HG03520 (cell line): ENCODE measurements around the gene TBC1D3I.
"Not testable (repeated sequence)": the region's sequence is repeated elsewhere in the genome, so short reads cannot be mapped to it uniquely, and the experiment has no call there.

Experiments
- ATAC-seq: cut with Tn5 transposase; IDR thresholded peaks from one replicate; pipeline ENCODE4 v1.9.1; 2021; ENCODE audit warnings: mild to moderate bottlenecking, moderate library complexity; ENCODE audit not compliant: unreplicated experiment

Gene TBC1D3I

DNA sequence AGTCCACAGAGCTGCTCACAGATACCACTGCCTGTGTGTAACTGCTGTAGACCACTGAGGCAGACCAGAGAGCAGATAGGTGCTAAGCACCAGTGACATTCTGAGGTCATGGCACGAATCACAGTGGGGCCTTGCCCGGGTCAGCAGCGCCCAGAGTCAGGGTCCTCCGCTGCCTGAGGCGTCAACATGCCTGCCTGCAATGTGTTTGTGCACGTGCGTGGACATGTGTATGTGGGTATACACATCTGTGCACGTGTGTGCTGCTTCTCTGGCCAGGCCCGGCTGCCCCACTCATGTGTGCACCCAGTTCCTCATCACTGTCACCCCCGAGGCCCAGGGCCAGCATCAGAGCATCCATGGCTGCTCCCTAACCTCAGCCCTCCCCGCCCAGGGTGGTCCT lies at the start of gene TBC1D3I:
Gene TBC1D3I (minus strand): TSS at position 101 of the 400 bp plus-strand sequence. CDS start 1,585 bp downstream, outside the sequence.
- not testable (repeated sequence) for ATAC-seq

- ATAC-seq: not testable (repeated sequence)
Observed at GRCh38 chr17:36295161-36295560, 30.8 kb upstream of the TBC1D3I start.

GRCh38 chr17:36289965-36290612 lies 25.7 kb upstream of the TBC1D3I start:
- not testable (repeated sequence) for ATAC-seq

- not testable (repeated sequence) for ATAC-seq
Observed at GRCh38 chr17:36284219-36284618, 19.8 kb upstream of the TBC1D3I start.

GRCh38 chr17:36283256-36283655 lies 18.9 kb upstream of the TBC1D3I start:
- ATAC-seq: not testable (repeated sequence)

DNA sequence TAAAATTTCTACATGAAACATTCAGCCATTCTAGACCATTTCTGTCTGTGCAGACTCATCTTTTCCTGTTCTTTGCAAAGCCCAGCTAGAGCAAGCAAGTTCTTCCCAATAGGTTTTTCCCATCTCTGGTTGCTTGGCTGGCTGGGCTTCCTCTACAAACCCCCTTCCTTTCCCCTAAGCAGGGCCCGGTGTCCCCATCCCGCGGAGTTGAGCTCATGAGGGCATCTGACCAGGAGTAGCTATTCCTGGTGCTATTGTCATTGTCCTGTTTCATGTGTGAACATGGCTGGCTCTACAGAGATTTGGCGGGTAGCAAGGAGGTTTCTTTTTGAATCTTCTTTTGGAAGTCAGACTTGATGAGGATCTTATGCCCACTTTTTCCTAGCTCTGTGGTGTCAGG lies 22.3 kb downstream of the TBC1D3I start:
- ATAC-seq: not testable (repeated sequence)

- ATAC-seq: not testable (repeated sequence)
Observed at GRCh38 chr17:36229644-36230043, 34.7 kb downstream of the TBC1D3I start.

GRCh38 chr17:36222967-36223366 lies 41.4 kb downstream of the TBC1D3I start:
- ATAC-seq: not testable (repeated sequence)

GRCh38 chr17:36221581-36222100 lies 42.7 kb downstream of the TBC1D3I start:
- not testable (repeated sequence) for ATAC-seq

DNA sequence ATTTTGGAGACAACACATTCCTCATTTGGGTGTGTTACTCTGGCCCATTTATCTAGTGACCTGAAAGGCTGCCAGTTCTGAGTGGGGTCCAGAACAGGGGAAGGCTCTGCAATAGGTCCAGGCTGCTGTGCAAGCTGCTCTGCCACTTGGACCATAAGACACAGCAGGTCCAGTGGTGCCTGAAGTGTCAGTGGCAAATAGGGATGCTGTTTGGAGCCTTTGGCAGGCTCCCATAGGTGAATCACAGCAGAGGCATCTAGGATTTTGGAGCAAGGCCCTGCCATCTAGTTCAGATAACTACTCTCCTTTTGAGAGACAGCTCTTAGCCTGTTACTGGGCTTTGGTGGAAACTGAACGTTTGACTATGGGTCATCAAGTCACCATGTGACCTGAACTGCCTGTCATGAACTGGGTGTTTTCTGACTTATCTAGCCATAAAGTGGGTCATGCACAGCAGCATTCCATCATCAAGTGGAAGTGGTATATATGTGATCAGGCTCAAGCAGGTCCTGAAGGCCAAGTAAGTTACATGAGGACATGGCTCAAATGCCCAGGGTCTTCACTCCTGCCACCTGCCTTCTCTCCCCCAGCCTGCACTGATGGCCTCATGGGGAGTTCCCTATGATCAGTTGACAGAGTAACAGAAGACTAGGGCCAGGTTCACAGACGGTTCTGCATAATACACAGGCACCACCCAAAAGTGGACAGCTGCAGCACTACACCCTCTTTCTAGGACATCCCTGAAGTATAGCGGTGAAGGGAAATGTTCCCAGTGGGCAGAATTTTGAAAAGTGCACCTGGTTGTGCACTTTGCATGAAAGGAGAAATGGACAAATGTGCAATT lies 43.4 kb downstream of the TBC1D3I start:
- ATAC-seq: not testable (repeated sequence)

DNA sequence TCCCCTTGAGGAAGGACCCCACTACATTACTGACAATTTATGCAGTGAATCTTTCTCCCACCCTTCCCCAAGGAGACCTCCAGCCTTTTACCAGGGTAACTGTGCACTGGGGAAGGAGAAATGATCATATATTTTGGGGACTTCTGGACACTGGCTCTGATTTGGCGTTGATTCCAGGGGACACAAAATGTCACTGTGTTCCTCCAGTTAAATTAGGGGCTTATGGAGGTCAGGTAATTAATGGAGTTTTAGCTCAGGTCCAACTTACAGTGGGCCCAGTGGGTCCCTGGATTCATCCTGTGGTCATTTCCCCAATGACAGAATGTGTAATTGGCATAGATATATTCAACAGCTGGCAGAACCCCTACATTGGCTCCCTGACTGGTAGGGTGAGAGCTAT lies 44.8 kb downstream of the TBC1D3I start:
- ATAC-seq: not testable (repeated sequence)

- not testable (repeated sequence) for ATAC-seq
Observed at GRCh38 chr17:36215406-36216308, 48.7 kb downstream of the TBC1D3I start.

GRCh38 chr17:36214918-36215317 lies 49.5 kb downstream of the TBC1D3I start:
- ATAC-seq: no peak

GRCh38 chr17:36213695-36214094 lies 50.7 kb downstream of the TBC1D3I start:
- no peak for ATAC-seq

- no peak for ATAC-seq
Observed at GRCh38 chr17:36212966-36213365, 51.4 kb downstream of the TBC1D3I start.

DNA sequence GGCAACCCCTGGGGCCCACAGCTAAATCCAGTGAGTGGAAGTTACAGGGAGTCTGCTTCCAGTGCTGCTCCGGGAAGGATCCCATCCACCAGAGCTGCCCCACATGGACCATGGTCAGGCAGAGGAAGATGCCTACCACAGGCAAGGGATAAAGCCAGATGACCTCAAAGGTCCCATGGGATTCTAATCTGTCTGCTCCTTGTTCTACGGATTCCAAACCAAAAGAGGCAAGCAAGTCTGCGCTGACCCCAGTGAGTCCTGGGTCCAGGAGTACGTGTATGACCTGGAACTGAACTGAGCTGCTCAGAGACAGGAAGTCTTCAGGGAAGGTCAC lies 52.1 kb downstream of the TBC1D3I start:
- ATAC-seq: no peak

DNA sequence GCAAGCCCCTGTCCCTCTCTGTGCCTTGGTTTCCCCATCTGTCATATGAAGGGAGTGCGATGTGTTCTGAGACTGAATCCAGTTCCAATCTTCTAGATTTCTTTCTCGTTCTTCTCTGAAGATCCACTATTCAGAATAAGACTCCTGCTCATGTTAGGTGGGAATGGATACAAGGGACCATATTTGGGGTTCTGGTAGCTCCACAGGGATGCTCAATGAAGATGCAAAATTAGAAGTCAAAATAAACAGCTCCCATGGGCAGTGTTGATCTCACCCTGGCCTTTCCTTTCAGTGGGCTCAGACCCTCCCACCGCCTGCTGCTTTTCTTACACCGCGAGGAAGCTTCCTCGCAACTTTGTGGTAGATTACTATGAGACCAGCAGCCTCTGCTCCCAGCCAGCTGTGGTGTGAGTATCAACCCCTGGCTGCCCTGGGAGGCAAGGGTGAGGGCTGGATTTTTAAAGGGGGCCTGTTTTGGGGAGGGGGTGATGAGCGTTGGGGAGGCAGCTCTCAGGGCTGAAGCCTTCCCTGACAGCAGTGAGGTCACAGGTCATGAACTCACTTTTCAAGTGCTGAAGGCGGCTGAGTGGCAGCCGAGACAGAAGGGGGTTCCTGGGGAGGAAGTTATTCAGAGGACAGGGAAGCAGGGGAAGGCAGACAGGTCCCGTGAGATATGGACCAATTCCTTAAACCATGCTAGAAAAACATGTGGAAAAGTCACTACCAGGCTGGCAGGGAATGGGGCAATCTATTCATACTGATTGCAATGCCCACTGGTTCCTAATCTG lies 52.7 kb downstream of the TBC1D3I start:
- not testable (repeated sequence) for ATAC-seq

- peak; percentile 53 for ATAC-seq
Observed at GRCh38 chr17:36210439-36211211, 53.7 kb downstream of the TBC1D3I start, which contains the start of gene CCL4L2. Gene CCL4L2 (plus strand): TSS chr17:36211063.

GRCh38 chr17:36209575-36209974 lies 54.8 kb downstream of the TBC1D3I start:
- ATAC-seq: no peak
